GM18507 (cell line): ENCODE data around the gene HCK.
A peak's percentile ranks its signal among the peaks of the same experiment; 100 is the strongest.
"Not testable (repeated sequence)": the region's sequence is repeated elsewhere in the genome, so short reads cannot be mapped to it uniquely, and the experiment has no call there.

ENCODE experiments used
- DNase-seq: peaks from one replicate; pipeline ENCODE4 v3.0.0; 2011; ENCODE audit warnings: low read depth; ENCODE audit not compliant: insufficient read length; ENCODE audit errors: extremely low spot score
- FAIRE-seq: peaks from 2 replicates; lab custom pipeline; 2011; peaks lifted over from hg19 to GRCh38; lab: Jason Lieb, UNC

Gene HCK

DNA sequence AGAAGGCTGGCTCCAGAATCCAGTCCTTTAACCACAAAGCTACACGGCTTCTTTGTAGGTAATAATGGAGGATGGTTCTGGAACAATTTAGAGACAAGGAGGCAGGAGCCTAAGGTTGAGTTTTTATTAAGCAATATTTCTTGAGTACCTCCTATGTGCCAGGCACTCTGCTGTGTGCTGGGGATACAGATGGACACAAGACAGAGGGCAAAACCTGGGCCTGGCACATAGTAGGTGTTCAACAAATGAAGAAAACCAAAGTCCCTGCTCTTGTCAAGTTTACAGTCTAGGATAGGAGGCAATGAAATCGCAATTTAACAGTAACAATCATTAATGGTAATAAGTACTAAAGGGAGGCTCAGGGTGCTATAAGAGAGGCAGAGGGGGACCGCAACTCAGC lies 24.4 kb upstream of the HCK start:
- DNase-seq: no peak
- FAIRE-seq: no peak

DNA sequence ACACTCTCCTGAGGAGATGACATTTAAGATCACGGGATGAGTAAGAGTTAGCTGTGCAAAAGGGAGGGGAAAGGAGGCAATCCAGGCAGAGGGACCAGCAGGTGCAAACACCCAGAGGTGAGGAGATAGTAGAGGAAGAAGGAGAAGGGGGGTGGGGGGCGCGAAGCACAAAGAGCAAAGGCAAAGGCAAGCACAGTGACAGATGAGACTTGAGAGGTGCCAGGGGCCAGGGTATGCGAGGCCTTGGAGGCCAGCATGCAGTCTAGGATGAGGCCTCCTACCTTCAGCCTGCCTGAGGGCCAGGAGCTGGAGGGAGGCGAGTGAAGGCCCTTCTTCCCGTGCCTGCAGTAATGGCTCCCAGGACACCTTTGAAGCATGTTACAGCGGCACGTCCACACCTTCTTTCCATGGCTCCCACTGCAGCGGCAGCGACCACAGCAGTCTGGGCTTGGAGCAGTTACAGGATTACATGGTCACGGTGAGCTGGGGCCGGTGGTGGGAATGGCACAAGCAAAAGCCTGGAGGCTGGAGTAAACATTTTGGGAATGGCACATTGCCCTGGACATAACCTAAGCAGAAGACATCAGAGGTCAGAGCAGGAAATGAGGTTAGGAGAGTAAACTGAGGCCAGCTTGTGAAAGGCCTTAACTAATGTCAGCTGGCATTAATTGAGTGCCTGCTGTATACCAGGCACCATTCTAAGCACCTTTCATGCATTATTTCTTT lies 23.2 kb upstream of the HCK start:
- no peak for DNase-seq
- no peak for FAIRE-seq

DNA sequence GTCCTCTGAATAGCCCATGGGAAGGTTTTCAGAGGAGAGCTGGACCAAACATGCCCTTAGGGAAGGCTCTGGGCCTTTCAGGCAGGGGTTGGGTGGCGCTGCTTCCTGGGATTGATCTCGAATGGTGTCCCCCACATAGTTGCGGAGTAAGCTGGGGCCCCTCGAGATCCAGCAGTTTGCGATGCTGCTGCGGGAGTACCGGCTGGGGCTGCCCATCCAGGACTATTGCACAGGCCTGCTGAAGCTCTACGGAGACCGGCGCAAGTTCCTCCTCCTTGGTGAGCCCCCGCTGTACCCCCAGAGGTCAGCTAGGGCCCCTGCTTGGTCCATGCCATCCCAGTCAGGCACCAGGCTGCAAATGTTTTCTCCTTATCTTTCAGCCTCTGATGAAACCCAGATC lies 22.5 kb upstream of the HCK start:
- DNase-seq (no peak), FAIRE-seq (no peak)

DNA sequence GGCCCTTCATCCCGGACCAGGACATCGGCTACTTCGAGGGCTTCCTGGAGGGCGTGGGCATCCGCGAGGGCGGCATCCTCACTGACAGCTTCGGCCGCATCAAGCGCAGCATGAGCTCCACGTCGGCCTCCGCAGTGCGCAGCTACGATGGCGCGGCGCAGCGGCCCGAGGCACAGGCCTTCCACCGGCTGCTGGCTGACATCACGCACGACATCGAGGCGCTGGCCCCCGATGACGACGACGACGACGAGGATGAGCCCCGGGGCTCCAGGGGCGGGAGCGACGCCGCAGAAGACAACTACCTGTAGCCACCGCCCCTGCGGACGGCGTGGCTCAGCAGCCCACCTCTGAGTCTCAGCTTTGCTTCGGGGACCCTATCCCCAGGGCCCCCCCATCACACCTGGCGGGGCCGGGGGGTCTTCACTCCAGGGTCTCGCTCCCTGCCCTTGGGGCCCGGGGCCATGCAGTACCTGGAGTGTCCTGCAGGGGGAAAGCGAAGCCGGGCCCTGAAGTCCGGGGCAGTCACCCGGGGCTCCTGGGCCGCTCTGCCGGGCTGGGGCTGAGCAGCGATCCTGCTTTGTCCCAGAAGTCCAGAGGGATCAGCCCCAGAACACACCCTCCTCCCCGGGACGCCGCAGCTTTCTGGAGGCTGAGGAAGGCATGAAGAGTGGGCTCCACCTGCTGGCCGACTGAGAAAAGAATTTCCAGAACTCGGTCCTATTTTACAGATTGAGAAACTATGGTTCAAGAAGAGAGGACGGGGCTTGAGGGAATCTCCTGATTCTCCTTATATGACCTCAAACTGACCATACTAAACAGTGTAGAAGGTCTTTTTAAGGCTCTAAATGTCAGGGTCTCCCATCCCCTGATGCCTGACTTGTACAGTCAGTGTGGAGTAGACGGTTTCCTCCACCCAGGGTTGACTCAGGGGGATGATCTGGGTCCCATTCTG lies 20.8 kb upstream of the HCK start:
- DNase-seq: no peak
- no peak for FAIRE-seq

DNA sequence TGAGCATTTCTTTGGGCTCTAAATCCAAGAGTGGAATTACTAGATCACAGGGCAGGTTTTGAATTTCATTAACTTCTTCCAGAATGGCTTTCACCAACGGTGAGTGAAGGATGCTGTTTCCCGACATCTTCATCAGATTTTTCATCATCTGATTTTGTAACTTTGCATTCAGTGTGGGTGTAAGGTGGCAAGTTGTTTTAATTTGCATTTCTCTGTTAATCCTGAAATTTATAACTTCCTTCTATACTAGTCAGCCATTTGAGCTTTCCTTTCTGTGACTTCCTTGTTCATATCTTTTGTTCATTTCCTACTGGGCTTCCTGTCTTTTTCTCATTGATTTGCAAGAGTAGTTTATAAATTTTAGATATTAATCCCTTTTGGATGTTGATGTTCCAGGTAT lies 18.7 kb upstream of the HCK start:
- FAIRE-seq (no peak), DNase-seq (no peak)

DNA sequence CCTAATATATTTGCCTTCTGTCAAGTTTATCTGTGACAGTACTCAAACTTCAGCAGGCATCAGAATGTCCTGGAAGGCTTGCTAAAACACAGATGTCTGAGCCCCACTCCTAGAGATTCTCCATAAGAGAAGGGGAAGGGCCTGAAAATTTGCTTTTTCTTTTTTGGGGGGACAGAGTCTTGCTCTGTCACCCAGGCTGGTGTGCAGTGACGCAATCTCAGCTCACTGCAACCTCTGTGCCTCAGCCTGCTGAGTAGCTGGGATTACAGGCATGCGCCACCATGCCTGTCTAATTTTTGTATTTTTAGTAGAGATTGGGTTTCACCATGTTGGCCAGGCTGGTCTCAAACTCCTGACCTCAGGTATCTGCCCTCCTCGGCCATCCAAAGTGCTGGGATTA lies 18.3 kb upstream of the HCK start:
- FAIRE-seq: not testable (repeated sequence)

DNA sequence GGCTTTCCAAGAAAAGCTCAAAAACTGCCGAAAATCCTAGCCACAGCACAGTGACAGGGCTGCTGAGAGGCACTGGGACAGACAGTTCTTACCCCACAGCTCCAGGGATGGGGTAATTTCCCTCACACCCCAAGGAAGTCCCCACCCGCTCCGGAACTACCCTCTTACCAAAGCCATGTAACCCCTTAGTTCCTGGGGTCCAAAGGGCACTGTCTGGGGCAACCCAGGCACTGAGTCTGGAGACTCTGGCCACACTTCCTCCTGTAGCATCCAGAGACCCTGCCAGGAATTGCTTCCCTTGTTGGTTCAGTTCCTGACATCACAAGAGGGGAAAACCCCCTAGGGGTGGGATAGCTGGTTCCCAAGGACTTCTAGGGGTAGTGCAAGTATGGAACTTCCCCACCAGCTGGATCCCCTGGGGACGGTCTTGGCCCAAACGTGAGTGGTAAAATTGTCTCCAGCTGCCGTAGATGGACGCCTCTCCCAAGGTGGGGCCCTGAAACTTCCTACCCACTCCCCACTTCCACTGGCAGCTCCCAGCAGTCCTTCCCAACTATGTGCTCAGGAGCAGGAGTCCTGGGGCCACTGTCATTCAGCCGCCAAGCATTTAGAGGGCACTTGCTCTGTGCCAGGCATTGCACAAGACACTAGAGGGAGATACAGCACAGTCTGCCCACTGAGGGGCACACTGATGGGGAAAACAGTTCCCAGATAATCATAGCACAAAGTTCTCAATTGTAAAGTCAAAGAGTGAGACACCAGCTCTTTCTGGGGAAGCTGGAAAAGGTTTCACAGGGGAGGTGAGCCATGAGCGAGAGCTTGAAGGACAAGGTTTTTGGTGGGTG lies 17.2 kb upstream of the HCK start:
- FAIRE-seq (no peak), DNase-seq (no peak)

More for the DNA sequence above, 18.3 kb upstream of the HCK start:
- not testable (repeated sequence) for DNase-seq

DNA sequence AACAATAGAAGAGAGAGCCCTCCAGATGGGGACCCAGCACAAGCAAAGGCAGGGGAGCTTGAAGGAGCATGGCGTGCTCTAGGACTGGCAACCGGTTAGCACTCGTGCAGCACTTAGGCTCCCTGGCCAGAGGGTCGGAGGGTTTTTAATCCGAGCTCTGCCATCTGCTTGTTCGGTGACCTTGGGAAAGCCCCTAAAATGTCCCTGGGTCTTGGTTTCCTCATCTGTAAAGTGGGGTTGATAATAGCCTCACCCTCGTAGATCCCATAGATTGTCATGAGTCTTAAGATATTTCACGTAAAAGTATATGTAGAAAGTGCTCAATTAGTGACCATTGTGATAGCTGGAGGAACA lies 16.6 kb upstream of the HCK start:
- no peak for DNase-seq
- FAIRE-seq: no peak

DNA sequence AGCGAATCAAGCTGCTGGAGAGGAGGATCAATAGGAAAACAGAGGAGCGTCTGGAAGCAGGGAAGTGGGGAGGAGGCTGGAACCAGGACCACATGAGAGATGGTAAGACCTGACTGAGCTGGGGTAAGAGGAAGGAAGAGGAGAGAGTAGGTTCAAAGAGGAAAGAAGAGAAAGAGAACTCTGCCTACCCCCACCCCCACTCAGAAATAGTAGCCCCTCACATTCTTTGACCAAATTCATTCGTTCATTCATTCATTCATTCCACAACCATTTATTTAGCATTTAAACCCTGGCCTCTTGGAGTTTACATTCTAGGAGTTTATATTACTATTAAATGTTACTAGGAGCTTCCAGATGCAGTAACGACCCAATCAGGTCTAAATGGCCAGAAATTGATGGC lies 15.8 kb upstream of the HCK start:
- no peak for DNase-seq
- no peak for FAIRE-seq

DNA sequence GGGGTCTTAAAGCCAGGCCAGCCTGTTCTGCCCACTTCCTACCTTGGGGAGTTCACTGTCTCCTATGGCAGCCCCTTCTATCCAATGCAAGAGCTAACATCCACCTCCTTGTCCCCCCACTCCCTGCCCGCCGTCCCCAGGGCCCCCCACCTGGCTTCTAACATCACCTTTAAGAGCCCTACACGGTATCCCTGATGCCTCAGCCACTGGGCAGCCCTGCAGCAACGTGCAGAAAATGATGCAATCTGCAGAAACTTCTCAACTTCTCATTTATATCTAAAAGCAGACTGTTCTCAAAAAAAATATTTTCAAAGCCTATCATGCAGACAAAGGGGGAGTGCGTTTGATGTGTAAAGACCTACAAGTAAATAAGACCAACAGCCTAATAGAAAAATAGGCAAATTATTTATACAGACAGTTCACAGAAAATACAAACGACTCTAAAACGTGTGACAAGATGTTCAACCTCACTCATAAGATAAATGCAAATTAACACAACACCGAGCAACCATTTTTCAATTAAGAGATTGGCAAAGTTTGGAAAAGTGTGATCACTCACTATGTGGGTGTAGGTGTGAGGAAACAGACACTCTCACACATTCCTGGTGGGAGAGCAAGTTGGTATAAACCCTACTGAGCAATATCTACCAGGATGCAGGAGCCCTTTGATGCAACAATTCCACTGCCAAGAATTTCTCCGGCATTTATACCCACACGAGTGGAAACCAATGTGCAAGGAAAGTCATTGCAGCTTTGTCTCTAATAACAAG lies 15.1 kb upstream of the HCK start:
- no peak for FAIRE-seq

DNA sequence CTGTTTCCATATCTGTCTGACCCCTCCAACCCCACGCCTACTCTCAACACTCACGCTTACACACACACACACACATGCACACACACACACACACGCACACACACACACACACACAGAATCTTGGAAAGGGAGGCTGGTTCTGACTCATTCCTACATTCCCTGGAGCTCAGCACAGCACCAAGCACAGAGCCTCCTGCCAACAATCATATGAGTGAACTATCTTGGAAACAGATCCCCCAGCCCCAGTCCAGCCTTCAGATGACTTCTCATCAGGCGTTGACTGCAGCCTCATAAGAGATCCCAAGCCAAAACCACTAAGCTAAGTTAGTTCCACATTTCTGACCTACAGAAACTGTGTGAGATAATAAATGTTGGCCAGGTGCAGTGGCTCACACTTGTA lies 14.1 kb upstream of the HCK start:
- no peak for FAIRE-seq
- DNase-seq: no peak

More for the DNA sequence above, 15.1 kb upstream of the HCK start:
- DNase-seq: no peak

DNA sequence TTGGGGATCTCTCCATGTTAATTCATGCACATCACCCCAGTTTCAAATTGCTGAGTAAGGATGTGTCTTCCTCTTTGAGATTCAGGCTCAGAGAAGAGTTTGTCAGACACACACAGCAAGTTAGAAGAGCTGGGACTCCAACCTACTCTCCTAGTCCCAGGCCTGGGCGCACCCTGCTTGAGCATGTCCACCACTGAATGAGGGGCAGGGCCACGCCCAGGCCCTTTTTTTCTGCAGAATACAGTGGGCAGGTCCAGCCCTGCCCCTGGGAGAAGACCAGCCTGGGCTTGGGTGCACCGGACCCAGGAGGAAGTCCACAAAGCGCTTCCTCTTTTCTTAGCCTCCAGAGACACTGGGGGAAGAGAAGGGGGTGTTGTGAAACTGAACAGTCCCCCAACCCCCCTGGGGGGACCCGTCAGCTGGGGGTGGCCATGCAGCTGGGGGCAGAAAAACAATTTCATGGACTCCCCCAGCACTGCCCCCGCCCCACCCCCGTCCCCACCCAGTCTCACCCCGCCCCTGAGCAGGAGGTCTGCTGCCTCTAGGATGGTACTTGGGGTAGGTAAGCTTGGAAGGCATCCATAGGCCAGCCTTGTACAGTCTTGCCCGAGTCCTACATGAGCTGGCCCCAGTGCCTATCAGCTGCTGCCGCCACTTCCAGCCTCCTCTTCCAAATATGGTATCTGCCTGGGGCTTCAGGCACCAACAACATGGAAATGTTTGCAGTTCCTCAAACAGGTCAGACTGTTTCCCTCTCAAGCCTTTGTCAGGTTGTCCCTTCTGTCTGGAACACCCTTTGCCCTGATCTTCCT lies 11.7 kb upstream of the HCK start:
- no peak for DNase-seq
- peak; percentile 68 for FAIRE-seq

DNA sequence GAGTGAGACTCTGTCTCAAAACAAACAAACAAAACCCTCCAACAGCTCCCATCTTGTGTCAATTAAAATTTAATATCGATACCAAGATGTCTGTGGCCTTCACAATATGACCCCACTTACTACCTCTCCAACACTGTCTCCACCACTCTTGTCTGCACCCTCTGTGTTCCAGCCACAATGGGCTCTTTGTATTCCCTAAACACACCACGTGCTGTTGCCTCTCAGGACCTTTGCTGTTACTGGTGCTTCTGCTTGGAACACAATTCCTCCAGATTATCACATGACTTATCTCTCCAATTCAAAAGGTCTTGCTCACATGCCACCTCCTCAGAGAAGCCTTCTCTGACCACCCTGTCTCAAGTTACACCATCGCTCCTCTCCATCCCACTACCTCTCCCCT lies 6.0 kb upstream of the HCK start:
- FAIRE-seq (no peak), DNase-seq (no peak)

DNA sequence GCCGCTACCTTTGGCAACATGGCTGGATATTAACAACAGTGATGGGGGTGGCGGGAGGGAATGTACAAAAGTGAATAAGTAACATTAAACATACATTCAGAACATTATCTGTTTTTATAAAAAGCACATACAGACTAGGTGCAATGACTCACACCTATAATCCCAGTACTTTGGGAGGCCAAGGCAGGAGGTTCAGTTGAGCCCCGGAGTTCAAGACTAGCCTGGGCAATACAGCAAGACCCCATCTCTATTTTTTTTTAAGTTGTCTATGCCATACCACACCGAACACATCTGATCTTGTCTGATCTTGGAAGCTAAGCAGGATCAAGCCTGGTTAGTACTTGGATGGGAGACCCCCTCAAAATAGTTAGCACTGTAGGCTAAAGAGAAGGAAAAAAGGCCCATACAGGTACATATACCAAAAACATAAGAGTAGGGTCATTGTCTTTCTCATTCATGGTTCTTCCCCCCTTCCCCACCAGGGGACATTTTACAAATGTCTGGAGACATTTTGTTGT lies 1.7 kb upstream of the HCK start:
- DNase-seq: no peak
- no peak for FAIRE-seq

DNA sequence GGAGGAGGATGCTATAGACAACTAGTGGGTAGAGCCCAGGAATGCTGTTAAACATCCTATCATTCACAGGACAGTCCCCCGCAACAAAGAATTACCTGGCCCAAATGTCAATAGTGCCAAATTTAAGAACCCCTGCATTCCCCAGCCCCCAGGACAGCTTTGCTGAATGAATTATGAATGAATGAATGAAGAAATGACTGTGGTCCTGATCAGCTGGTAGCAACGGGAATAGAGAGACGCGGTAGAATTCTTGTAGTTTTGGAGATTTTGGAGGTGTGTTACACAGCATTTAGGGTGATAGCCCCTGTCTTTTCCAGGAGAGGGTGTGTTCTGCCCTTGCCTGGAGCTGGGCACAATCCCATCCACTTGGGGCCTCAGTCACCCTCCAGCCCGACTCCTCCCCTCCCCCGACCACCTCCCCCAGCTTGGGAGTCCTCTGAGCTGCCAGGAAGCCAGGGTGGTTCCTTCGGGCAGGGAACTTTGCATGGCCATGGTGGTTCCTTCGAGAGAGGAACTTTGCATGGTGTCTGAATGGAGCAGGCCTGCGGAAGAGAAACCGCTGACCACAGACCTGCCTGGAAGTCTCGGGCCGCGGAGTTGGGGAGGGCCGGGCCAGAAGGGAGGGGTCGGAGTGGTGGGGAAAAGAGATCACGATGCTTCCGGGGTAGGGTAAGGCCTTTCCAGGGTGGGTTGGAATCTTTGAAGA lies 1.0 kb upstream of the HCK start:
- FAIRE-seq (no peak), DNase-seq (no peak)

DNA sequence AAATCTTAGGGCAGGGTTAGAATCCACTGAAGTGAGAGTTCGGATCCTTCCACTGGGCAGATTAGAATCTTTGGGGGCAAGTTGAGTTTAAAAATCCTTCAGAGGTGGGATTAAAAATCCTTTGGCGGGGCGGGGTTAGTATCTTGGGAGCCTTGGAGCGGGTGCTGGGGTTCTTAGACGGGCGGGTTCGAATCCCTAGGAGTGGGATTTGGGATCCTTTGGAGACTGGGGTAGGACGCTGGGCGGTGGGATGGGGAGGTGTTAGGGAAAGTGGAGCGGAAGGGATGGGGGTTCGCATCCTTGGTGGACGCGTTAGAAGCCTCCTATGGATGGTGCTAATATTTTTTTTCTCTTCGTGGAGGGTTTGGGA lies 337 bp upstream of the HCK start:
- DNase-seq: no peak
- no peak for FAIRE-seq

DNA sequence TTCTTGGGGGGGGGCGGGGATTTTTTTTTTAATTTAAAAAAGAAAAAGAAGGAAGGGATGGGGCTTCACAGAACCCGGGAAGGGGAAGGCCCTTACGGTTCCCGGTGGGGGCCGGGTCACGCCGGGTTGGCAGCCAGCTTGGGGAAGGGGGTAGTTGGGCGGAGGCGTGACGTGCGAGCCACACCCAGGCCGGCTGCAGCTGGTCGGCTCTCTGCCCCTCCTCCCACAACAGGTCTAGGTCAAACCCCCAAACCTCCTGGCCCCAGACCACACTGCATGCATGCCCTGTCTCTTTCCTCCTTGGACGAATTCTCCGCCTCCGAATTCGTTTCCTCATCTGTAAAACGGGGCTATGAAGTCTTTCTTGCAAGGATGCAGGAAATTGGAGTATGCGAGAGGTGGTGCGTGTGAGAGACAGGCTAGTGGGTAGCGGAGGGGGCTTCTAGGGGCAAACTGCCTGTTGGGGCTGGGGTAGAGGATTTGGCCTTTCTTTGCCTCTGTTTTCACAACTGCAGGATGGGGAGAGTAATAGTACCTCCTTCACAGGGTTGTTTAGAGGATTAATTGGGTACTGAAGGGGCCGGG lies 828 bp downstream of the HCK start:
- DNase-seq: no peak
- FAIRE-seq: no peak

DNA sequence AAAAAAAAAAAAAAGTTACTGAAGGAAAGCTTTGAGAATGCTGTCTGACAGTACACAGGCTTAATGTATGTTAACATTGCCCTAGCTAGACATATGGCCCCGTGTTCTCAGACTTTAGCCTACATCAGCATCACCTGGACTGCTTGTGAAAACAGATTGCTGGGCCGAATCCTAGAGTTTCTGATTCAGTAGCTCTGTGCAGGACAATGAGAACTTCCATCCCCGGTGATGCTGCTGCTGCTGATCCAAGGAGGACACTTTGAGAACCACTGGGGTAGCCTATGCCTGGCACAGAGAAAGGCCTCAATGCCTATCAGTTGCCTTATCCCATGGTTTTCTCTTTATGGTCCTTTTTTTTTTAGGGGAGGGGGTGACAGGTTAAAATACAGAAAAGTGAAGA lies 1.6 kb downstream of the HCK start:
- FAIRE-seq: no peak
- no peak for DNase-seq
